Stimulated activated CD4-positive, alpha-beta T cell treated with anti-CD3 and anti-CD28 coated beads, Interleukin-15, amount 100 ng/mL, for 48 hours (primary cell): ENCODE measurements around the gene TMEM222.

Experiments
- DNase-seq, 2 donors: peaks; one replicate each; pipeline ENCODE4 v3.0.0-alpha.2; 2020; ENCODE audit warnings: low read depth in 2 of 2

Gene TMEM222

GRCh38 chr1:27342391-27342777 is 20.4 kb downstream of the TMEM222 start:
- DNase-seq: no peak

DNA sequence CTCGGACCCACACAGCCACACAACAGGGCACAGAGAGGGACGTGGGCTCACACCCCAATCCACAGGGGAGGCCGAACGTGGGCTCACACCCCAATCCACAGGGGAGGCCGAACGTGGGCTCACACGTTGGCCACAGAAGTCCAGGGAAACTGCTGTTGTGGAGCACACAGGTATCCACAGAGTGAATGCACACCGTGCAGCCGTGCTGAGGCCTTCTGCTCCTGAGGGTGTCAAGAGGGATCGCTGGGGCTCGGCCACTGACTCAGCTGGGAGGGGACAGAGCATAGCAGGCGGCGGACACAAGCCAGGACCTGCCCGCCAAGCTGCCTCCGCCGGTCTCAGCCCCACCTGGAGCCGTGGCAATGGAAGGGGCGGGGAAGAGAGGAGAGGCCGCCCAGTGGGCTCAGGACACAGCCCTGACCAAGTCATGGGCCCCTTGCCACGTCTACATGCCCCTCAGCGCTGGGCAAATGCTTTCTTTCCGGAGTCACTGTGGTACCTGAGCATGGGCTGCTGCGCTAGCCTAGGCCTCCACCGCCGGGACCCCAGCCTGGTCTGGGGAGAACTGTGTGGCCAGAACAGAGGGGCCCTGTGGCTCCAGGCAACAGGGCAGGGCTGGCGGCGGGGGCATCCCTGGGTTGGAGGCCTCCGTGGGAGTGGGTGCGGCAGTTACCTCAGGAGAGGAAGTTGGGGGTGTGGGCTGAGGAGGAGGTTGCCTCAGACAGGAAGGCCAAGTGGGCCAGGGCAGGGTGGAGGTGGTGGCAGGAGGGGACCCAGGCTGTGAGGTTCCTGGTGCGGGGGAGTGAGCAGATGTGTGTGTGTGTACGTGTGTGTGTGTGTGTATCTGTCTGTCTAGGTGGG is 21.0 kb downstream of the TMEM222 start:
- DNase-seq: no peak

DNA sequence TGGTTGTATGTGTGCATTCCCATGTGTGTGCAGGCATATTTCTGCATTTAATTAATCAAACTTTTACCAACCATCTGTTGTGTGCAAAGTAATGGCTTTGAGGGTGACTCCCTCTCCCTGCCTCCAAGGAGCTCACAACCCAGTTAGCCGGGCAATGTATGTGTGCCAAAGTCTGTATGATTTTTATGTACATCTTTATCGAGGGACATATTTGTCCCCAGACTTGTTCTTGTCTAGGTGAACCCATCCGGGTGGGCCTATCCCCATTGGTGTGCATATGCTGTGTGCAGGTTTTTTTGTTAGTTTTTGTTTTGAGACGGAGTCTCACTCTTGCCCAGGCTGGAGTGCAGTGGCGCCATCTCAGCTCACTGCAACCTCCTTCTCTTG is 21.7 kb downstream of the TMEM222 start:
- DNase-seq: no peak

DNA sequence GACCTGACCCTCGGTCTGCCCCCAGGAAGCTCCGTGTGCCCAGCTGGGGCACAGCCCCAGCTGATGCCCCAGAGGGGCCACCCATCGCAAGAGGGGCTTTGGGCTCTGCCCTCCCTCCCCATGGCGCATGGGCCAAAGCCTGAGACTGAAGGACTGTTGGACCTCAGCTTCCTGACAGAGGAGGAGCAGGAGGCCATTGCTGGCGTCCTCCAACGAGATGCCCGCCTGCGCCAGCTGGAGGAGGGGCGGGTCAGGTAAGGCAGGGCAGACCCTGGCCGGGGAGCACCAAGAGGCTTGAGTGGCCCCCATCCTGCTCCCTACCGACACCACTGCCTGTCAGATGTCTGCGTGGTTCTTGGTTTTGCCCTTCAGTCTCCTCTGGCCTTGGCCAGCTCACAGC is 23.3 kb downstream of the TMEM222 start:
- no peak for DNase-seq

DNA sequence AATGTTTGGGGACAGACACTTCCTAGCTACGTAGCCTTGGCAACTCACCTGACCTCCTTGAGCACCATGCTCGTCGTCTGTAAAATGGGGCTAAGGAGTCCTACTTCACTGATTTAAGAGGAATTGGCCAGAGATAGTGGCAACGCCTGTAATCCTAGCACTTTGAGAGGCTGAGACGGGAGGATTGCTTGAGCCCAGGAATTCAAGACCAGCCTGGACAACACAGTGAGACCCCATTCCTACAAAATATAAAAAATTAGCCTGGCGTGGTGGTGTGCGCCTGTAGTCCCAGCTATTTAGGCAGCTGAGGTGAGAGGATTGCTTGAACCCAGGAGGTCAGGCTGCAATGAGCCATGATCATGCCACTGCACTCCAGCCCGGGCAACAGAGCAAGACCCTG is 24.4 kb downstream of the TMEM222 start:
- no peak for DNase-seq

GRCh38 chr1:27346991-27347624 is 25.1 kb downstream of the TMEM222 start:
- no peak for DNase-seq

GRCh38 chr1:27348861-27349783 is 27.2 kb downstream of the TMEM222 start:
- DNase-seq: no peak

DNA sequence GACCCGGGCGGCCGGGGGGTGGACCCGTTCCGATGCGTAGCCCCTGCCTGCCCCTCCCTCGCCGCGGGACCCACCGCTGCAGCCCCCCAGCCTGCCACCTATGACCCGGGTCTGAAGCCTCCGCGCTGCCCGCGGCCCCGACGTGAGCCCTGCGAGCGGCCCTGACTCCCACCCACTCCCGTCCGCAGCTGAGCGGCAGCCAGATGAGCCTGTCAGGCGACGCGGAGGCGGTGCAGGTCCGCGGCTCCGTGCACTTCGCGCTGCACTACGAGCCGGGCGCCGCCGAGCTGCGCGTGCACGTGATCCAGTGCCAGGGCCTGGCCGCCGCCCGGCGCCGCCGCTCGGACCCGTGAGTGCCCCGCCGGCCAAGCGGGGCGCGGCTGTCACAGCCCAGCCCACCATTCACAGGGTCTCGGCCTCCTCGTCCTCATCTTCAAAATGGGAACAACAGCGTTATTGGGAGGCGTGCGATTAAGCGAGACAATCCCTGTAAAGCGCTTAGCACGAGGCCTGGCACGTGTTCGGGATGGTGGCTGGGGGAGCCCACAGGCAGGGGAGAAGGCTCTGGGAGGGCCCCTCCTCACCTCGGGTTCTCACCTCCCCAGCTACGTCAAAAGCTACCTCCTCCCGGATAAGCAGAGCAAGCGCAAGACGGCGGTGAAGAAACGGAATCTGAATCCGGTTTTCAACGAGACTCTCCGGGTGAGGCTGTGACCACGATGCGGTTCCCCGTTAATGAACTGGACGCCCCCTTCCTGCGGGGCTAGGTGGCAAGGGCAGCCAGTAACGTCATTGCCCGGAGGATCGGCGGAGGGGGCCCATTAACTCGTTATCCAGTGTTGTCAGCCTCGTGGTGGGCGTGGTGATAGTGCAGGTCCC is 28.1 kb downstream of the TMEM222 start:
- DNase-seq: no peak

- no peak for DNase-seq
These were observed 28.9 kb downstream of the TMEM222 start for GRCh38 chr1:27350663-27351540.

- DNase-seq: no peak
These were observed 29.7 kb downstream of the TMEM222 start for GRCh38 chr1:27351541-27352107.

DNA sequence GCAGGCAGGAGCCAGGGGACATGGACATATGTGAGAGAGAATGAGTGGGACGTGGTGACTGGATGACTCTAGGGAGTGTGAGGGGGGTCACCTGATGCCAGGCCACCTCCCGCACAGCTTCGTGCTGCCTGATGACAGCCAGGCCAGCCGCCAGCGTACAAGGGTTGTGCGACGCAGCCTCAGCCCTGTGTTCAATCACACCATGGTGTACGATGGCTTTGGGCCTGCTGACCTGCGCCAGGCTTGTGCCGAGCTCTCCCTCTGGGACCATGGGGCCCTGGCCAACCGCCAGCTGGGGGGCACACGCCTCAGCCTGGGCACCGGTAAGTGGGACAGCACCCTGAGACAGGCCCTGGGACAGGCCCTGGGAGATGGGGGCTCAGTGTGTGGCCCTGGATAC is 31.2 kb downstream of the TMEM222 start:
- DNase-seq: no peak

- DNase-seq: no peak
These were observed 31.7 kb downstream of the TMEM222 start for GRCh38 chr1:27353629-27354028.

- no peak for DNase-seq
These were observed 33.7 kb downstream of the TMEM222 start for GRCh38 chr1:27355683-27356082.

DNA sequence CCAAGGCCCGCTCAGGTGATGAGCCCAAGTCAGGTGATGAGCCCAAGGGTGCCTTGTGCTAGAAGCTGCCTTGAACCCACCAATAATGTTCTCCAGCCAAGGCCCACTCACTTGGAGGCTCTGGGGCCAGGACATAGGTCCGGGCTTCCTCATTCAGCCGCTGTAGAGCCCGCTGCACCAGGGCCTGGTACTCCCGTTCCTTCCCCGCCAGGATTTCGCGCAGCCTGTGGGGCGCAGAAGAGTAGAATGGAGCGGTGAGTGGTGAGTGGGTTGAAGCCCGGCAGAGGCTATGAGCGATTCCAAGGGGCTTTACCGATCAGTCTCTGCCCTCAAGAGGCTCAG is 34.3 kb downstream of the TMEM222 start:
- no peak for DNase-seq

DNA sequence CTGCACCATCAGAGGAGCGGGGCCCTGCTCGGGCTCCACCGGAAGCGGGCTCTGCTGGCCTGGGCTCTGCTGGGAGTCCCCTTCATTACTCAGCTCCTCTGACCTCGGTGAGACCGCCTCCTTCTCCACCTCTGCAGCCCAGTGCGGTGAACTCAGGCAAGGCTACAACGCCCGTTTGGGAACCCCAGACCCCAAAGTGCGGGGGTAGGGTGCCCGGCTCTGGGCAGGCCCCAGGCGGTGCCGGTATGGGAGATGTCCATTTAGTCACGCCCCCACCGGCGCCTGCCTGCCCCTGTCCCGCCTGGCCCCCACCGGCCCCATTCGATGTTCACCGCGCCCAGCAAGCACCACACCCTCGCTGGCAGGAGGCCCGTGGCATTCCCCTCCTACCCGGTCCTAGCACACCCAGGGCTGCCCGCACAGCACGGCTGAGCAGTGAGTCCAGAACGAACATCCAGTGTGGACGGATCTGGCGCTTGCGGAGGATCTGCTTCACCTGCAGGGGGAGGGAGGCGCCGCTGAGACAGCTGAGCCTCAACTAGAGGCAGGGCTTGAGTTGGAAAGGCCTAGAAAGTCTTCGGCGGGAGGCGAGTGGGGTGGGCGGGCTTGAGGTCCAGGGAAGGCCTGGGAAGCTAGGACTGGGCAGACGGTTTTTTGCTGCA is 34.8 kb downstream of the TMEM222 start:
- DNase-seq: no peak

DNA sequence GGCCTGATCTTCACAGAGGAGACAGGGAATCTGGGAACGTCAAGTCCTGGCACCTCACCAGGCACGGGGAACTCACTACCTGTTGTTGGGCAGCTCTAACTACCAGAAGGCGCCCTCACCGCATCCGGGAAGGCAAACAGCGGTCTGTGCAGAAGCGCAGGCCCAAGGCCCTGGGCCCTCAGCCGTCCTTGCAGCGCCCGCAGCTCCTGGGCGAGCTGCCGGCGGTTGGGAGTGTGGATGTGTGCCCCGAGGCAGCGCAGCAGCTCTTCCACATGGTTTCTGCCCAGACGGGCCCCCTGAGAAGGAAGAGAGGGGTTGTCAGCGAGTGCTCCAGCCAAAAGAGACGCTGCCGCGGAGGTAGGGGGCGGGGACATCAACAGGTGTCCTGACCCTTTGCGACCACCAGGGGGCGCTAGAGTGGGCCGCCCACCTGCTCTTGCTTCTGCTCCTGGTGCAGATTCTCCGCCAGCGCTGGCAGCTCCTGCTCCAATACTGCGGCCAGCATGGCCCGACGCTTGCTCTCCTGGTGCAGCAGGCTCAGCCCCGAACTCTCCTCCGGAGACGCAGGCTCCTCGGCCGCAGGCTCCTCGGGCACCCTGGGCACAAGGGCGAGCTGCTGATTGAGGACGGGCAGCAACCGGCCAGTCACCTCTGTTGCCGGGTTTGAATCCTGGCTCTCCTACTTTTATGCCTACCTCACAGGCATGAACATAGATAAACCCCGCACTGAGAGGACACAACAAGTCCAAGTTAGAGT is 35.5 kb downstream of the TMEM222 start:
- DNase-seq: peak; percentile 70 to 72

- no peak for DNase-seq
These were observed 36.3 kb downstream of the TMEM222 start for GRCh38 chr1:27358038-27358927.

DNA sequence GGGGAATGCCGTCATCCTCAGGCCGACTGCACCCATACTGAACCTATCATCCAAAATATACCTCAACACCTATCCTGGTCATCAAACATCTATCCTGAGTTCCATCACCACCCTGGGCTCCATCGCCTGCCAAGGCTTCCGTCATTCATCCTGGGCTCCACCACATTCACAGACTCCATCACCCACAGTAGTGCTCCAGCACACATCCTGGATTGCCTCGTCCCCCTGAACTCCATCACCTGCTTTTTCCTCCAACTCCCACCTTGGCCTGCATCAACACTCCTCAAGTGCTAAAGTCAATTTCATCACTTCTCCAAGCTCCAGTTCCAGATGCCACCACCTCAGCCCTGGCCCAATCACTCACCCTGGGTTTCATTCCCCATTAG is 37.0 kb downstream of the TMEM222 start:
- DNase-seq: no peak
